CD14-positive monocyte (primary cell): Measurements from ENCODE around the gene PWWP2A. TPM values are rescaled to one million over a fixed set of nuclear protein-coding genes. Genes with fewer than 3 reads are reported as not detected.
A peak's percentile ranks its signal among the peaks of the same experiment; 100 is the strongest.

Source experiments
- DNase-seq, 3 donors: peaks; one replicate each; pipeline ENCODE4 v3.0.0-alpha.2; 2011 to 2022
- H2AFZ ChIP-seq: 2 replicates; pipeline ENCODE4 v1.6.0; 2012; ENCODE audit warnings: mild to moderate bottlenecking, low read depth, low read length, inconsistent platforms; ENCODE audit not compliant: insufficient read depth, poor library complexity, severe bottlenecking
- H3K27ac ChIP-seq, 2 donors: 1 replicate in 1 of 2; 2 replicates in 1 of 2; pipeline ENCODE4 v1.5.1; 2012 to 2013; ENCODE audit warnings: low read length in 2 of 2, control low read depth in 1 of 2, inconsistent platforms in 1 of 2, low read depth in 1 of 2, mild to moderate bottlenecking in 1 of 2
- H3K27me3 ChIP-seq, 2 donors: one replicate each; pipeline versions ENCODE4 v1.6.0 to v1.6.1; 2011 to 2013; ENCODE audit warnings: low read length in 2 of 2; ENCODE audit not compliant: control insufficient read depth in 2 of 2, insufficient read depth in 2 of 2
- H3K36me3 ChIP-seq, 2 donors: replicated peaks in 1 of 2; 1 replicate in 1 of 2; 2 replicates in 1 of 2; pipeline versions ENCODE4 v1.5.1 to v1.6.1; 2012 to 2013; ENCODE audit warnings: low read length in 2 of 2, control low read depth in 1 of 2, inconsistent platforms in 1 of 2, mild to moderate bottlenecking in 1 of 2; ENCODE audit not compliant: insufficient read depth in 2 of 2, control insufficient read depth in 1 of 2
- H3K4me1 ChIP-seq, 2 donors: 1 replicate in 1 of 2; 2 replicates in 1 of 2; pipeline versions ENCODE4 v1.5.1 to v1.6.1; 2012 to 2013; ENCODE audit warnings: low read length in 2 of 2, control low read depth in 1 of 2, inconsistent platforms in 1 of 2, mild to moderate bottlenecking in 1 of 2, moderate library complexity in 1 of 2; ENCODE audit not compliant: insufficient read depth in 2 of 2, control insufficient read depth in 1 of 2
- H3K4me2 ChIP-seq: replicated peaks from 2 replicates; pipeline ENCODE3; 2012; ENCODE audit warnings: low read length, moderate library complexity, mild to moderate bottlenecking; ENCODE audit not compliant: poor library complexity, severe bottlenecking; ENCODE audit errors: extremely low read depth
- H3K4me3 ChIP-seq, 3 experiments: fragments of 200-600 bp in 1 of 3; sonication (generic) in 1 of 3; replicated peaks in 1 of 3; 1 replicate in 2 of 3; 2 replicates in 1 of 3; pipeline ENCODE4 v1.5.1; 2011 to 2013; ENCODE audit warnings: low read length in 3 of 3, mild to moderate bottlenecking in 3 of 3, control low read depth in 2 of 3, low read depth in 2 of 3, inconsistent platforms in 1 of 3, moderate library complexity in 1 of 3
- H3K79me2 ChIP-seq: 2 replicates; pipeline ENCODE4 v1.6.0; 2012; ENCODE audit warnings: mild to moderate bottlenecking, control low read depth, inconsistent platforms, low read length, moderate library complexity; ENCODE audit not compliant: insufficient read depth
- H3K9ac ChIP-seq: 2 replicates; pipeline ENCODE4 v1.6.0; 2017; ENCODE audit warnings: low read length, mild to moderate bottlenecking; ENCODE audit not compliant: insufficient read depth, poor library complexity, severe bottlenecking
- H3K9me3 ChIP-seq, 2 donors: replicated peaks in 1 of 2; 1 replicate in 1 of 2; 2 replicates in 1 of 2; pipeline versions ENCODE4 v1.5.1 to v1.6.1; 2012 to 2013; ENCODE audit warnings: low read length in 2 of 2, control low read depth in 1 of 2; ENCODE audit not compliant: control insufficient read depth in 1 of 2, insufficient read depth in 1 of 2
- H4K20me1 ChIP-seq: 2 replicates; pipeline ENCODE4 v1.6.0; 2012; ENCODE audit warnings: mild to moderate bottlenecking, low read length, control low read depth, moderate library complexity; ENCODE audit not compliant: insufficient read depth
- H3K27ac Mint-ChIP-seq, 7 donors: one replicate each; pipeline ENCODE4 v1.8.0; 2020; ENCODE audit warnings: mild to moderate bottlenecking in 7 of 7, mixed read lengths in 7 of 7, moderate library complexity in 6 of 7, inconsistent platforms in 2 of 7
- H3K27me3 Mint-ChIP-seq, 3 donors: one replicate each; pipeline ENCODE4 v1.8.0; 2021 to 2022; ENCODE audit warnings: low read depth in 3 of 3, mild to moderate bottlenecking in 3 of 3, mixed read lengths in 3 of 3, moderate library complexity in 3 of 3, inconsistent platforms in 1 of 3
- H3K36me3 Mint-ChIP-seq, 2 donors: one replicate each; pipeline ENCODE4 v1.8.0; 2020; ENCODE audit warnings: mixed read lengths in 2 of 2, inconsistent platforms in 1 of 2, mild to moderate bottlenecking in 1 of 2
- H3K4me1 Mint-ChIP-seq: one replicate; pipeline ENCODE4 v1.8.0; 2020; ENCODE audit warnings: mild to moderate bottlenecking, mixed read lengths
- H3K4me3 Mint-ChIP-seq, 2 donors: one replicate each; pipeline ENCODE4 v1.8.0; 2020; ENCODE audit warnings: mild to moderate bottlenecking in 2 of 2, mixed read lengths in 2 of 2, moderate library complexity in 1 of 2
- H3K9me3 Mint-ChIP-seq, 7 donors: one replicate each; pipeline ENCODE4 v1.8.0; 2020 to 2022; ENCODE audit warnings: mixed read lengths in 7 of 7, mild to moderate bottlenecking in 6 of 7, moderate library complexity in 6 of 7, inconsistent platforms in 2 of 7
- WGBS: methylation state at CpG from one replicate; pipeline ENCODE4 v1.1.5; 2013; ENCODE audit warnings: missing lambda C conversion rate; ENCODE audit not compliant: insufficient coverage; 5-methylcytosine and 5-hydroxymethylcytosine counted together
- intact Hi-C, 2 donors: fragments of 100-400 bp; cut with micrococcal nuclease; formaldehyde crosslinking; loops; one replicate each; pipeline versions ENCODE4 v1.15.0 to v1.15.1; 2023
- polyA plus RNA-seq, 3 donors: library from polyadenylated mRNA; depleted of rRNA in 1 of 3; unstranded in 2 of 3; stranded (reverse) in 1 of 3; fragments of 300-500 nt in 2 of 3; fragments of >200 nt in 1 of 3; fragmentation: Illumina TruSeq in 2 of 3; gene quantifications; 1 replicate in 2 of 3; 2 replicates in 1 of 3; pipeline ENCODE4 v1.2.3, GENCODE V29; 2012 to 2021
- TF ChIP-seq, protein P1 (sequence below): fragments of 200-600 bp; IDR thresholded peaks from one replicate; pipeline ENCODE4 v1.8.0; 2022; ENCODE audit warnings: antibody characterized with exemption, mild to moderate bottlenecking

PWWP2A gene
- polyA plus RNA-seq, 3 donors, result 18.8 to 21.6 (median 18.9) TPM

DNA sequence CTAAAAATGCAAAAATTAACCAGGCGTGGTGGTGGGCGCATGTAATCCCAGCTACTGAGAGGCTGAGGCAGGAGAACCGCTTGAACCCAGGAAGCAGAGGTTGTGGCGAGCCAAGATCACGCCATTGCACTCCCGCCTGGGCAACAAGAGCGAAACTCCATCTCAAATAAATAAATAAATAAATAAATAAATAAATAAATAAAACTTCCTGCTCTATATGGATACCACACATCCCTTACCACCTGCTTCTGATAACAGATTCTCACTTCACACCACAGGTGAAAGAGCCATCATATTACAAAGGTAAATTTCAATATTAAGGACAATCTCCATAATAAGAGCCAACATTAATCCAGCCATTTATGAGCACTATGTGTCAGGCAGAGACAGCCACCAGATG lies 9.4 kb upstream of the PWWP2A start:
- no peaks in the 10 kb centered on the region for H3K27me3 ChIP-seq
- H4K20me1 ChIP-seq, result no peaks in the 10 kb centered on the region
- no peaks in the 10 kb centered on the region for H3K79me2 ChIP-seq
- 100% methylated on average over 2 of the region's 7 CpGs for WGBS
- no peak overlapping the region for H2AFZ ChIP-seq
- Mint-ChIP-seq H3K4me1 (peaks cover 2% of the 10 kb centered on the region), H3K27ac (no peak overlapping the region), H3K4me3 (no peak overlapping the region), H3K36me3 (no peaks in the 10 kb centered on the region), H3K27me3 (peaks cover 0 to 2% (median 2%) of the 10 kb centered on the region in 3 donors), H3K9me3 (peaks cover 0 to 5% (median 0%) of the 10 kb centered on the region in 7 donors)
- H3K4me2 ChIP-seq, result no peak overlapping the region
- no peak overlapping the region for H3K9ac ChIP-seq
- H3K27ac ChIP-seq, result no peak overlapping the region
- H3K36me3 ChIP-seq, result no peaks in the 10 kb centered on the region
- intact Hi-C loops, result no loop called here
- no peak for DNase-seq
- H3K9me3 ChIP-seq, result peaks cover 0 to 5% of the 10 kb centered on the region in 2 donors
- no peaks in the 10 kb centered on the region for H3K4me1 ChIP-seq
- no peak overlapping the region for H3K4me3 ChIP-seq
- TF ChIP-seq, protein P1, sequence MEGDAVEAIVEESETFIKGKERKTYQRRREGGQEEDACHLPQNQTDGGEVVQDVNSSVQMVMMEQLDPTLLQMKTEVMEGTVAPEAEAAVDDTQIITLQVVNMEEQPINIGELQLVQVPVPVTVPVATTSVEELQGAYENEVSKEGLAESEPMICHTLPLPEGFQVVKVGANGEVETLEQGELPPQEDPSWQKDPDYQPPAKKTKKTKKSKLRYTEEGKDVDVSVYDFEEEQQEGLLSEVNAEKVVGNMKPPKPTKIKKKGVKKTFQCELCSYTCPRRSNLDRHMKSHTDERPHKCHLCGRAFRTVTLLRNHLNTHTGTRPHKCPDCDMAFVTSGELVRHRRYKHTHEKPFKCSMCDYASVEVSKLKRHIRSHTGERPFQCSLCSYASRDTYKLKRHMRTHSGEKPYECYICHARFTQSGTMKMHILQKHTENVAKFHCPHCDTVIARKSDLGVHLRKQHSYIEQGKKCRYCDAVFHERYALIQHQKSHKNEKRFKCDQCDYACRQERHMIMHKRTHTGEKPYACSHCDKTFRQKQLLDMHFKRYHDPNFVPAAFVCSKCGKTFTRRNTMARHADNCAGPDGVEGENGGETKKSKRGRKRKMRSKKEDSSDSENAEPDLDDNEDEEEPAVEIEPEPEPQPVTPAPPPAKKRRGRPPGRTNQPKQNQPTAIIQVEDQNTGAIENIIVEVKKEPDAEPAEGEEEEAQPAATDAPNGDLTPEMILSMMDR, result no peak

DNA sequence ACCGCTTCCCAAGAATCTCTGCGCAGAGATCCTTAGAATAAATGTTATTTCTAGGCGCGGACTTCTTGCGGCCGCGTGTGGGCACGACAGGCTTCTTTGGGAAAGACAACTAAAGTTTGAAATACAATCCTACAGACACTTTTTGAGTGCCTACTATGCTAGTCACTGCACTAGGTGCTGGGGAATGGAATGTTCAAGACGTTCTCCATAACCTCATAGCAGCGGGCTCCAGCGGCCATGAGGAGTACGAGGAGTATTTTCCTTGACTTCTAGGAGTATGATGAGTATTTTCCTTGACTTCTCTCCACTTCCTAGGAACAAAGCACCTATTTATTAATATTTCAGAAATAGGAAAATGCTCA lies 636 bp upstream of the PWWP2A start:
- Mint-ChIP-seq H3K4me3 (peak overlapping the region; percentile 48 to 94), H3K27me3 (peaks cover 4 to 8% (median 7%) of the 10 kb centered on the region in 3 donors), H3K27ac (peak overlapping the region in 6 of 7 donors; percentile 30 to 96 (median 86)), H3K36me3 (peaks cover 10 to 18% of the 10 kb centered on the region in 2 donors), H3K4me1 (peaks cover 13% of the 10 kb centered on the region), H3K9me3 (no peaks in the 10 kb centered on the region)
- Histone ChIP-seq H3K9ac (no peak overlapping the region), H2AFZ (no peak overlapping the region), H3K9me3 (no peaks in the 10 kb centered on the region), H3K4me1 (peaks cover 8 to 17% of the 10 kb centered on the region in 2 donors), H3K79me2 (peaks cover 39% of the 10 kb centered on the region), H3K27me3 (peaks cover 0 to 3% of the 10 kb centered on the region in 2 donors), H3K4me2 (peak overlapping the region; percentile 13), H3K4me3 (peak overlapping the region in 1 of 3 experiments; percentile 82), H3K27ac (no peak overlapping the region), H4K20me1 (peaks cover 32% of the 10 kb centered on the region), H3K36me3 (peaks cover 12 to 19% of the 10 kb centered on the region in 2 donors)
- WGBS, result 0% methylated on average over 8 of the region's 12 CpGs
- intact Hi-C loops, result loop anchor here (5.0 to 10.0 kb wide), 3 partner anchors 105 to 297 kb away; partner anchors contain the start of genes SLU7 (in 1 of the 2) and TTC1 (in 1 of the 2)
- DNase-seq, result no peak
- TF ChIP-seq, protein P1, result no peak
